HG02943 (cell line): Measurements from ENCODE around the gene NXN.
"Not testable (repeated sequence)": the region's sequence is repeated elsewhere in the genome, so short reads cannot be mapped to it uniquely, and the experiment has no call there.

ENCODE experiments used
- ATAC-seq: cut with Tn5 transposase; IDR thresholded peaks from one replicate; pipeline ENCODE4 v1.9.1; 2021; ENCODE audit warnings: mild to moderate bottlenecking, low read depth, moderate library complexity; ENCODE audit not compliant: unreplicated experiment

The NXN gene

DNA sequence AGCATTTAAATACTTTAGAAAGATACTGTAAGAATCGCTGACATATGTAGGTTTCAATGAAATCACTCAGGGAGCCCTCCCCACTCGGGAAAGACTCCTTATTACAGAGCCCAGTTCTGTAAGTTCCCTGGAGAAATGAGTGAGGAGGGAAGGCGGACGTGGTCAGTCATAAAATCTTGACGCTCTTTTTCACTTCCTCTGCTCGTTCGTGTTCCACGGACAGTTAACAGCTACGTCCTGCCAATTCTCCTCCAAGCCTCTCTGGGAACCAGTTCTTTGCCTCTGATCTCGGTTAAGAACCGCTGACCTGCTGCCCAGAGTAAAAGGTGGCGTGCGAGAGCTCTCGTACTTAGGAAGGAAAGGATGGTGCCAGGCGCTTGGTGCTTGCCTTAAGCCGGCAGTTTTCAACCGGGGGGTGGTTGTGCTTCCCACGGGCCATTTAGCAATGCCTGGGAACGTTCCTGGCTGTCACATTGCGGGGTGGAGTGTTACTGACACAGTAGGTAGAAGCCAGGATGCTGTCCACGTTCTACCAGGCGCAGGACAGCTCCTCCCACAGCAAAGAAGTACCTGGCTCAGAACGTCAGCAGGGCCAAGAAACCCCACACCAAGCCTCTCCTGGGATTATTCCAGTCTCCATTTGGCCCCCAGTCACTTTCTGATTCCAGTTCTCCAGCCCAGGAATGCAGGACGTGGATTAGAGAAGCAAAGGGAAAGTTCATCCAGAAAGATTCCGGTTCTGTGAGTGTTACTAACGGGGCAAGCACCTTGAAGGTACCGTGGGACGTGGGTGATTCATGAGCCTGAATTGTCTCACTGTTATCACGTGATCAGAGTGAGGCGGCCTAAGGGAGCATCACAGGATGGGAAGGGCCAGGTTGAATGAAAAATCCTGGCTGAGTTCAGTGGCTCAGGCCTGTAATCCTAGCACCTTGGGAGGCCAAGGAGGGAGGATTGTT is 109.7 kb downstream of the NXN start:
- ATAC-seq, result no peak

DNA sequence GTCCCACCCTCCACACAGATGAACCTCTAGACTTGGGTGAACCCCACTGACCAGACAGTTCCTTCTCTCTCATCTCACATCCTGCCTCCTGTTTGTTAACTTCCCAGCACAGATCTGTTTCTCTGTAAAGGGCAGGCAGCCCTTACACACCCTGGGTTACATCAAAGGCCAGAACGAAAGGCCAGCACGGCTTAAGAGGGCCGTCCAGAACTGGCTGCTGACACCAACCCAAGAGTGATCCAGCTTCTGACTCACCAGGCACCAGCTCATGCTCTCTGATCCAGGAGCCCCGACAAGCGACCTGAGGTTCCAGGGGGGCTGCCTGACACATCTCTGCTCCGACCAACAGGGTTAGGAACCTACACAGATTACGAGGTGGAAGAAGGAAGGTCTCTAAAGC is 110.5 kb downstream of the NXN start:
- no peak for ATAC-seq

DNA sequence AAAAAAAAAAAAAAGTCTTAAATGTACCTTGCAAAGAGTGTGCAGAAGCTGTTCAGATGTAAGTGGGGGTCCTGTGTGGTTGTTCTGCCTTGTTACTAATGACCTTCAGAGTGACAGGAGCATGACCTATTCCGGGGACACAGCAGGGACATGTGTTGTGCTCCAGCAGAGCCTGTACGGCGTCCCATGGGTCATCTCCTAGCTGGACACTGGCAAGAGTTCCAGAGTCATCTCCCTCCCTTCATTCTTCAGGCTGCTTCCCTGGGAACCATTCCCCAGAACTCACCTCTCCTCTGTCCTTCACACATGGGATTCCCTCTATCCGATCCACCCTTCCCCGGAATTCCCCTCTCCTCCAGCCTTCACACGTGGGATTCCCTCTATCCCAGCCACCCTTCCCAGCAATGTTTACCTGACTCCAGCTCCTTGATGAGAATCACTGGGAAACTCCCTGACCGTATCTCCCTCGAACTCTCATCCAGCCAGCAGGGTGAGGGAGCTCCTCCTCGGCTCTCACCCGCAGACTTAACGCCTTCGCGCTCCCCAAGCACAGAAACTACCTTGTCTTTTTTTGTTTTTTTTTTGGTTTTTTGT is 111.6 kb downstream of the NXN start:
- no peak for ATAC-seq

DNA sequence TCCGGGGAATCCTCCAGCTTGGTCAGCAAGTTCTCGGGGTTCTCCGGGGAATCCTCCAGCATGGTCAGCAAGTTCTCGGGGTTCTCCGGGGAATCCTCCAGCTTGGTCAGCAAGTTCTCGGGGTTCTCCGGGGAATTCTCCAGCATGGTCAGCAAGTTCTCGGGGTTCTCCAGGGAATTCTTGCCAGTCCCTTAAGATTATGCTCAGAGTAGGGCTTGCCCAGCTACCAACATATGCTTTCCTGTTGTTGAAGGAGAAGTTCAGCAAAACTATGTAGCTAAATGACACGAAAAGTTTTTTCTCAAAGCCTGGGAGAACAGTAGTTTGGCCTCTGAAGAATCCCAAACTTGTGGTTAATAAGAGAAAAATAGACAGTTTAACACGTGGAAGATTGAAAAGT is 112.3 kb downstream of the NXN start:
- ATAC-seq, result not testable (repeated sequence)

DNA sequence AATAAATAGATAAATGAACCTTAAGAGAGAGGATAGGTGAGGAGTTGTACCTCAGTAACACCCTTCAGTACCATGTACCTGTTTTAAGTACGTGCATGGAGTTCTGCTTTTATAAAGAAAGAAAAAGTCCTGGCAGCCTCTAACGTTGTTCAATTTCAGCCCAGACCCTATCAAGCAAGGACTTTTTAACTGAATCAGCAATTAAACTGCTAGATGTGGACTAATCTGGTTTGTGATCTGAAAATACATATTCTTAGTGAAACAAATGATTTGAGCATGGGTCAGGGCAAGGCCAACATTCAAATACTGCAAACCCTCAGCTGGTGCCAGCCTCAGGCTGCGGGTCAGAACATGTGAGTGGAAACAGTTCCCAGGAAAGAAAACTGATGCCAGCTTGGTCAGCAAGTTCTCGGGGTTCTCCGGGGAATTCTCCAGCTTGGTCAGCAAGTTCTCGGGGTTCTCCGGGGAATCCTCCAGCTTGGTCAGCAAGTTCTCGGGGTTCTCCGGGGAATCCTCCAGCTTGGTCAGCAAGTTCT is 112.9 kb downstream of the NXN start:
- ATAC-seq, result no peak

DNA sequence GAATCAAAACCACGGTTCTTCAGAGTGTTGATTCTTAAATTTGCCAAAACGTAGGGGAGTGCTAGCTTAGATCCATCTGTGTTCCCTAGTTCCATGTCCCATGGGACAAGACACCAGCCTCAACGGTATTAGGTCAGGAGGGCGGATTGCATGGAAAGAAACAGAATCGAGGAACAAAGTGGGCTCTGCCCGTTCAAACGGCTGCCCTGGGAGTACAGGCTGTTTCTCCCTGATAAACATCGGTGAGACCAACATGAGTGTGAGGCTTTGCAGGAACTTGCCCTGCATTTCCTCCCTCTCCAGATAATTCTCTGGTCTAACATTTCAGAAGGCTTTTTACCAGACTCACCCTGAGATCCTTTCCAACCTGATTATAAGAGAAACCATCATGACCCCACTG is 115.3 kb downstream of the NXN start:
- no peak for ATAC-seq

DNA sequence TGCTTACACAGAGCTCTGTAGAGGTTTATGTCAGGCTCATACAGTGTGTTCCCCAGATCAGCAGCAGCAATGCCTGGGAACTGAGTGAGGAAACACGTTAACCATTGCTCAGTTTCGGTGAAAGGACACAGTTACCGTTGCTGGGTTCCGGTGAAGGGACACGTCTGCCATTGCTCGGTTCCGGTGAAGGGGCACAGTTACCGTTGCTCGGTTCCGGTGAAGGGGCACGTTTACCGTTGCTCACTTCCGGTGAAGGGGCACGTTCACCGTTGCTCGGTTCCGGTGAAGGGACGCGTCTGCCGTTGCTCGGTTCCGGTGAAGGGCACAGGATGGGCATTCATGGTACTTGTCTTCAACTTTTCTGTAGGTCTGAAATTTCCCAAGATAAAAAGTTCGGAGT is 115.7 kb downstream of the NXN start:
- no peak for ATAC-seq

DNA sequence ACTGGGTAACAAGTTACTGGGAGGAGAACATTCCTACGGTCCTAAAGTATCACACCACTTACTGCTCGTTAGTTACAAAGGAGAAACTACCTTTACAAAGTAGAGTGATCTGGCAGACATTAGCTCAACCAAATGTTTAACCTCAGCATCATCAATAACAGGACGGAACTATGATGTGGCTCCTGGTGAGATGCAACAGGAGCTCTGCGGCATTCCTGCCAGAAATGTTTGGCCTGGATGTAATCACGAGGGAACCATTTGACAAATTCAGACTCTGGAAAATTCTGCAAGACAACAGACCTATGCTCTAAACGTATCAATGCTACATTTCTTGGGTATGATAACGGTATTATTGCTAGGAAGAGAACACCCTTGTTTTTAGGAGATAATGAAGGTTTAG is 117.0 kb downstream of the NXN start:
- ATAC-seq, result no peak

DNA sequence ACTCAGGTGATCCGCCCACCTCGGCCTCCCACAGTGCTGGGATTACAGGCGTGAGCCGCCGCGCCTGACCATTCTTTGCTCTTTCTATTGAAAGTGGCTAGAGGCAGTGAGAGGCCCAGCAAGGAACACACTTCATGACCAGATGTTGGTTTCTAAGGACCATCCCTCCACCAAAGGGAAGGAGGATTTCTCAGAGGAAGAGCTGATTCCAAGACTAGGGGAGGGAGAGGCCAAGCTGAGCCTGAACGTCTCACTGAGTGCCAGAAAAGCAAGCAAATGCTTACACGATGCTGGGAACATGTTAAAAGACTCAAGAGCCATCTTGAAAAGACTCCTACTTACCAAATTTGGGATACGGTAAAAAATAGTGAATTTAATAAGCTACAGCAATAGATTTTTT is 118.2 kb downstream of the NXN start:
- no peak for ATAC-seq

DNA sequence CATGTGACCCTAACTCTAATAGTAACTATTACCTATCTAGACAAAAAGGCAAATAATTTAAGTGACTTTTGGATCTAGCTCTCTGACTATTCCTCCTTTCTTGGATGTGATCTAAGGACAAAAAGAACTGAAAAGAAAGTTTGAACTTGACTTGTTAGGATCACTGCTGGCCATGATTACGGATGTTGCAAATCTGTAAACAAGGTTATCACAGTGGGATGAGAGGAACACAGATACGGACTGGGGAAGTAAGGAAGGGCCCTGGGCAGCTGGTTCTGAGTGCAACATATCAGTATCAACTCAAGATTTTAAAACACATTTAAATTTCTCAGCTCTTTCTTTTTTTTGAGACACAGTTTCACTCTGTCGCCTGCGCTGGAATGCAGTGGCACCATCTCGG is 118.8 kb downstream of the NXN start:
- no peak for ATAC-seq

DNA sequence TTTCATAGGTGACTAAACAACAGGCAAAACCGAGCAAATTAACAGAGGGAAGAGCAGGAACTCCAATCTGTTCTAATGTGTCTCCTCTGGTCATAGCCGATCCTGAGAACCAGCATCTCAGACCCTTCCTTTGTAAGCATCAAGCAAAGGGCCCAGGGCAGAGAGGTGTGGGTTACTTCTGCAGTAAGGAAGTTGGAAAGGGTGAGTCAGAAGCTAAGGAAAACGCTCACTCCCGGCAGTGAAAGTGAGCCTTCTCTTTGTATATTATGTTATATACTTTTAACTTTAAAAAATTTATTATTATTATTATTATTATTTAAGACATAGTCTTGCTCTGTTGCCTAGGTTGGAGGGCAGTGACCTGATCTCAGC is 119.8 kb downstream of the NXN start:
- ATAC-seq, result no peak

DNA sequence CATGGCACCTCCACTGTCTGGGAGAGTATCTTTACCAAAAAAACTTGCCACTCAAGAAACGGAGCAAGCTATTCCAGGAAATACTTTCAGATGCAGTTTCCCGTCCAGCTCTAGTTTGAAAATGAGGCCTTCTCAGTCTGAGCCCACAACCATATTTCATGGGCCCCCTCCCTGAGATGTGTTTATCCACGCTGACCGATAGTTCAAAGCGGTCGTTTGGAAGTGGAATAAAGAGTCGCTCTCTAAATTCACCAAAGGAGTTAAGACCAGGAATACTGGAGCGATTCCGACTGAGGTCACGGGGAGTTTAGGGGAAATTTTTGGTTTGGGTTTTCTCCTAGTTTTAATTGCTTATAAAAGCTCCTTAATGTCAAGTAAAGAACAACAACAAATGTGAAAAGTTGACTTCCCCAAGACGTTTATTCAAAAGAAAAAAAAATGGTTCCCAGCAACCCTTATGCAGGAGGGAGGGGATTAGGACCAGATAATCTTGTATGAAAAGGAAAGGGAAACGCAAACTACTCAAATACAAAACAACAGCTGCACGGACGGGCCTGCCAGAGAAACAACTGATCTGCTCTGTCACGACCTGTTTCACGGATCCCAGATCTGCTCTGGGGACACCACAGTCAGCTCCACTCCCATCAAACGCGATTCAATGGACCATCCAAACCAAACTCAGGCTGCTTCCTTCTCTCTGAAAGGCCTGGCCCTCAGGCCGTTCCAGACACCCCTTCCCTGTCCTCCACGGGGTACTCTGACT is 120.3 kb downstream of the NXN start:
- ATAC-seq, result no peak

DNA sequence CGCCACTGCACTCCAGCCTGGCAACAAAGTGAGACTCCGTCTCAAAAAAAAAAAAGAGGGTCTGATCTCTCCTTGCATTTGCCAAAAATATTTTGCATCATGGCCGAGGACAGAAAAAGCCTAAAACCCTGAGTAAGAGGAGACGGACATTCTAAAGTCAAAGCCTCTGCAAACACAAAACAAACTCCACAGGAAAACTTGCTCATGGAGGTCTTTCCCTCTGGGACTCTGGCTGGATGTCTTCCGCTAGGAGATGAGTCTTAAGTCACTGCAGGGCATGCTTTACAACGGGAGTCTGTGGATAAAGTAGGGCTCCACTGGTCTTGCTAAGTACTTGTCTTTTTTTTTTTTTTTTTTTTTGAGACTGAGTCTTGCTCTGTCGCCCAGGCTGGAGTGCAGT is 123.4 kb downstream of the NXN start:
- no peak for ATAC-seq

DNA sequence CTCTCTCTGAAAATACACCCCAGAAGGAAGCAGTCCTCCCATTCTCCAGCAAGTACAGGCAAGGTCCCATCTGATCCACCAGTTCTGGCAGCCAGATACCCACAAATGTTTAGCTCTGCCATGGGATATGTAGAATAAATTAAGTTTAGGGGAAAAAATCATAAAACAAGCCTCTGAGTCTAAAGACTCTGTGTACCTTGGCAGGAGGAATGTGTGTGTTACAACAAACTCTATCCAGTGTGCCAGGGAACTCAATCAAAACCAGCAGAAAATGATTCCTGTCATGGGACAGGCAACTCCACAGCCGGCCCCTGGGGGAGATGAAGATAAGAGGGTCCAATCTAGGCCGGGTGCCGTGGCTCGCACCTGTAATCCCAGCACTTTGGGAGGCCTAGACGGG is 124.0 kb downstream of the NXN start:
- no peak for ATAC-seq

DNA sequence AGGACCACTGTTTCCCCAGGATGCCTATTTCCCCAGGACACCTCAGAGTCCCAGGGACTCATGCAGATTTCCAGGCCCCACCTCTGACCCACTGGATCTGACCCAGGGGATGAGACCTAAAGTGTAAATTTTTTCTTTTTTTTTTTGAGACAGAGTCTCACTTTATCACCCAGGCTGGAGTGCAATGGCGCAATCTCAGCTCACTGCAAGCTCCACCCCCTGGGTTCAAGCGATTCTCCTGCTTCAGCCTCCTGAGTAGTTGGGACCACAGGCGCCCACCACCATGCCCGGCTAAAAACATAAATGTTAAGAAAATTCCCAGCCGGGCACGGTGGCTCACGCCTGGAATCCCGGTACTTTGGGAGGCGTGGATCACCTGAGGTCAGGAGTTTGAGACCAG is 126.7 kb downstream of the NXN start:
- ATAC-seq, result not testable (repeated sequence)

DNA sequence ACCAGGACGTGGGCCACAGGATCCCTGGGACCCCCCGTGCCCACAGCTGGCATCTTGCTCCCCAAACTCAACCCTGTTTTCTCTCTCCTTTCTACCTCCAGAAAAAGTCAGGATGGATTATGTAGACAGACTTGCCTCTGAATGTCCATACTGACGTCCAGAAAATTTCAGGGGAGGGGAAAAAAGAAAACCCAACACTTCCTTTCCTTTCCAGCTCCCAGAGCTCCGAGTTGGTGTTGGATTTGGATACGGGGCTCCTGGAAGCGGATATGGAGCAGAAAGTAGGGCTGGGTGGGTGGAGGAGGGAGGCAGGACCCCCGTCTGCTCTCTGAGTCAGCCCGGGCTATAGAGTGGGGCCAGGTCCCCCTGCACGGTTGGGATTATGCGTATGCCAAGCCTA is 127.2 kb downstream of the NXN start:
- ATAC-seq, result no peak

DNA sequence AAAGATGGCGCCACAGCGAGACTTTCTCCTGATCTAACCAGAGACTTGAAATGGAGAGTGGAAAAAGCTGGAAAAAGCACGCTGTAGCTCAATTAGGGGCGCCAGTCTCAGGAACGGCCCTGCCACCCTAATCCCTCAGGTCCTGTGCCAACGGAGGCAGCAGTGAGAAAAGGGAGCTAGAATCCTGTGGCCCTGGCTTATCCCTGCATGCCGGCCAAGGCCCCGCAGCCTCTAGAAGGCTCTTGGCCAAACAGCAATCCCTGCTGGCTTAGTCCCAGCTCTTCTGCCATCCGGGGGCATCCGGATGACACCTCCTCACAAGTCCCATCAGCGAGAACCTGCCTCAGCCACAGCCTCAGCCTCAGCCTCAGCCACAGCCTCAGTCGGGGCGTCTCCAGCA is 127.7 kb downstream of the NXN start:
- ATAC-seq, result no peak

DNA sequence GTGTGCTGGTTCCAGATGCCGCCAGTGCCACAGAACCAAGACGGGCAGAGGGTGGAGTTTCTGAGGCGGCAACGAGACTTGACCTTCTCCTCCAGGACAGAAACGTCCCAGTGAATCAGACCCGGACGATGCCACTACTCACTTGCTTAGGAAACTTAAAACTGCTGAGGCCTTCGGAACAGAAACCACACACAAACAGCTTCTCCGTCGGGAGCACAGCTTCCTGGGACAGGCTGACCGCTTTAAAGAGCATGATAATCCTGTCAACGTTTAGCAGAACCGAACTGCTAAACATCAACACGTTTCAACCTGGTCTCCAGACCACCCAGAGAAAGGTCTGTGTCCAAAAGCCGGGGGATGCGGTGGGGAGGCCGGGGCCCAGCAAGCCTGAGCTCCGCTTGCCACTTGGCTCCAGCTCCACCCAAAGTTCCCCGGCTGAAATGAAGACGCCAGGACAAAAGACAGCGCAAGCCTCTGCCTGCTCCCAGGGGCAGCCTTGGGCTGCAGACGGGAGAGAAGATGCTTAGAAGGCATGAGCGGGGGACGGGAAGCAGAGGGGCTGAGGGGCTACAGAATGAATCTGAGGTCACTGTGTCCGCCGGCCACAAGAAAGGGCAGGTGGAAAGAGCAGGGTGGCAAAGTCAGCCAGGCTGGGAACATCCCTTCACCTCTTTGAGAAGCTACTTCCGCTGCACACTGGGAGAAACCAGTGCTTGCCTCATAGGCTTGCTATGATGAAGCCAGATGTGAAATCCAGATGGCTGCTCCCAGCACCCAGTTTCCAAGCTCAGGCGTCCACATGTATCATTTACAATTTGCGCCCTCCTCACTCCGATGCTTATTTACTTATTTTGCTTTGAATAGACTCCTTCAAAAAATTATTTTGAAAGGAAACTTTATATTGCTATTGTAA is 128.5 kb downstream of the NXN start:
- no peak for ATAC-seq

DNA sequence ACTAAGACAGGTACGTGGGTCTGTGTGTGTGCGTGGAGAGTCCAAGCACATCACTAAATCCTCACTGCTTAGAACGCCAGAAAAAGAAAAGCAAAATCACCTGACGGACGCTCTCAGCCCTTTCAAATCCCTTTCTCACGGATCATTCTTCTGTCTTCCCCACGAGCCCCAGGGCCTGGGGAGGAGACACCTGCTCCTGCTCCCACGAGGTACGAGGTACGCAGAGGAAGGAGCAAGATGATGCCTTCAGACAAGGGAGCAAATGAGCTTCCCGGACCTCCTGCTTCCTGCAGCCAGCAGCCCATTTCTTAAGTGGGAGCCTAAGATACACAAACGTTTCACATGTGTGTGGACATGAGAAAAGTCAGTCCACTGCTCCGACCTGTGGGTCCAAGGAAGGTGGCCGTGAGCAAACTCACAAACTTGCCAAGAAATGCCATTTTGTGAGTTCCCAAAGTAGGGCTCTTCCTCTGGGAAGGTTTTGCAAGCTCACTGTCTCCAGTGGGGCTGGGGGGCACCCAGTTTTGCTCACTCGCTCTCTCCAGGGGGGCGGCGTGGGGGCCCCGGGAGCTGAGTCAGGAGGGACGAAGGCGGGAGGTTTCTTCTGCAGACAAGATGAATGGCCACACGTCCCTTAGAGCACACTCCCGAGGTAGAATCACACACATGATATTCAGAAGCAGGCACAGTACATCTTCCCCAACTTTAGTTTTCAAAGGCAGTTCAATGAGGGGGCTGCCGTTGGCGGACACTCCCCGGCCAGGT is 129.3 kb downstream of the NXN start:
- no peak for ATAC-seq
